Measurements from ENCODE around the gene PTH1R. TPM values are rescaled to one million over a fixed set of nuclear protein-coding genes. Genes with fewer than 3 reads are reported as not detected.

Gene PTH1R
- total and polyA plus RNA-seq, 10 of the 15 experiments (the other 5 are each of a cell fraction or from before 2014, with no cell fraction given), result not detected

- no peak for TF ChIP-seq ZBED1 (IDR thresholded peaks at IDR 0.05; ENCODE audit: borderline replicate concordance)
- TF ChIP-seq, protein P1, sequence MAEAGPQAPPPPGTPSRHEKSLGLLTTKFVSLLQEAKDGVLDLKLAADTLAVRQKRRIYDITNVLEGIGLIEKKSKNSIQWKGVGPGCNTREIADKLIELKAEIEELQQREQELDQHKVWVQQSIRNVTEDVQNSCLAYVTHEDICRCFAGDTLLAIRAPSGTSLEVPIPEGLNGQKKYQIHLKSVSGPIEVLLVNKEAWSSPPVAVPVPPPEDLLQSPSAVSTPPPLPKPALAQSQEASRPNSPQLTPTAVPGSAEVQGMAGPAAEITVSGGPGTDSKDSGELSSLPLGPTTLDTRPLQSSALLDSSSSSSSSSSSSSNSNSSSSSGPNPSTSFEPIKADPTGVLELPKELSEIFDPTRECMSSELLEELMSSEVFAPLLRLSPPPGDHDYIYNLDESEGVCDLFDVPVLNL (IDR thresholded peaks at IDR 0.05; ENCODE audit: low read depth, low read length), result no peak
- TF ChIP-seq POLR2AphosphoS5 (IDR thresholded peaks at IDR 0.05; ENCODE audit: low read length), result no peak
- no peak for TF ChIP-seq ATF3 (IDR thresholded peaks at IDR 0.05; ENCODE audit: borderline replicate concordance, extremely low read depth, low read depth, low read length)
- TF ChIP-seq HDGF (IDR thresholded peaks at IDR 0.05), result no peak
Observed at GRCh38 chr3:46897829-46898320, 20.4 kb downstream of the PTH1R start (continued).

DNA sequence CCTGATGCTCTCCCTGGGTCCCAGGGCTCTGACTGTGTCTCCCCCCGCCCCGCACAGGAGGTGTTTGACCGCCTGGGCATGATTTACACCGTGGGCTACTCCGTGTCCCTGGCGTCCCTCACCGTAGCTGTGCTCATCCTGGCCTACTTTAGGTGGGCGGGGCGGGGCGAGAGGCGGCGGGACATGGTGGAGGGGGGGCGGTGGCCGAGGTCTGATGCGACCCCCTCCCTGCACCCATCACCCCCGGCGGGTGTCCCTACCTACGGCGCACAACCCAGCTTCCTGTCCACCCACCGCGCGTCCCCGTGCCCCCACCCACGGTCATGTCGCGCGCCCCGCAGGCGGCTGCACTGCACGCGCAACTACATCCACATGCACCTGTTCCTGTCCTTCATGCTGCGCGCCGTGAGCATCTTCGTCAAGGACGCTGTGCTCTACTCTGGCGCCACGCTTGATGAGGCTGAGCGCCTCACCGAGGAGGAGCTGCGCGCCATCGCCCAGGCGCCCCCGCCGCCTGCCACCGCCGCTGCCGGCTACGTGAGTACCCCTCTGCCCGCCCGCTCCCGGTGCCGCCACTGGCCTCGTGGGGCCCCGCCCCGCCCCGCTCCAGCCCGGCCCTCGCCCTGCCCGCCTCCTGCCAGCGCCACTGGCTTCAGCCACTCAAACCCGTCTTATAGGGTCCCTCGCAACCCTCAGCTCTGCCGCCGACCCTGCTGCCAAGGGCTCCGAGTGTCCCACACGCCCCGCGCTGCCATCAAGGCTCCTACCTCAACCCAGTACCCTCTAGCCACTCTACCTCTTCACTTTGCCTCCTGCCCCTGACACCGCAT lies 21.0 kb downstream of the PTH1R start:
- POLR2A ChIA-PET, result interaction anchor here (0.5 kb wide), 1 partner anchor 73 kb away, joined by 3 read pairs; no protein-coding TSS in a partner anchor
- 20% methylated on average over 49 of the region's 71 CpGs for WGBS (ENCODE audit: insufficient coverage, insufficient replicate concordance, low lambda C conversion rate, missing lambda C conversion rate)
- BruUV-seq (replicated peaks), result no TSS peak
- in situ Hi-C loops (cut with MboI), result loop anchor here (5.0 kb wide), 1 partner anchor 186 kb away; no protein-coding TSS in a partner anchor
- ATAC-seq (peak; percentile 9; the same call in 2 of the 3 replicates), FAIRE-seq (no peak), DNase-seq (ENCODE audit: low read depth, low spot score) (no peak)
- Histone ChIP-seq H4K20me1 (ENCODE audit: control insufficient read depth, insufficient read depth) (no peaks in the 10 kb centered on the region), H3K9ac (ENCODE audit: control insufficient read depth, insufficient read depth, low read length) (no peak overlapping the region), H3K4me2 (ENCODE audit: control insufficient read depth, insufficient read depth) (no peak overlapping the region), H3K4me3 (no peak overlapping the region), H2AFZ (ENCODE audit: control insufficient read depth, low read depth, low read length) (no peak overlapping the region), H3K27me3 (replicated peaks in 1 of 2; ENCODE audit: control insufficient read depth in 2 of 2, insufficient read depth in 2 of 2, low read length in 1 of 2) (no peaks in the 10 kb centered on the region), H3K79me2 (ENCODE audit: control insufficient read depth, insufficient read depth, low read length) (no peaks in the 10 kb centered on the region), H3K4me1 (ENCODE audit: control insufficient read depth, insufficient read depth, low read length) (no peaks in the 10 kb centered on the region; the same call in 1 of the 2 replicates), H3K27ac (ENCODE audit: control insufficient read depth, insufficient read depth) (no peak overlapping the region), H3K9me3 (replicated peaks; ENCODE audit: control insufficient read depth, insufficient read depth, low read length) (no peaks in the 10 kb centered on the region), H3K36me3 (ENCODE audit: control insufficient read depth in 2 of 2, insufficient read depth in 2 of 2, low read length in 1 of 2) (no peaks in the 10 kb centered on the region)
- SMC1A ChIA-PET (ENCODE audit: uncharacterized antibody, unreplicated experiment), result no interaction called here
- intact Hi-C loops (cut with micrococcal nuclease; ENCODE audit: unreplicated experiment), result no loop called here
- CTCF ChIA-PET, result interaction anchor here (0.9 to 1.0 kb wide), 3 partner anchors 11 to 53 kb away, joined by 3 to 5 read pairs (median 3); no protein-coding TSS in a partner anchor
- RAD21 ChIA-PET (ENCODE audit: unreplicated experiment), result no interaction called here
- TF ChIP-seq MTA3 (IDR thresholded peaks at IDR 0.05; ENCODE audit: borderline replicate concordance, low read length) (no peak), CREB1 (IDR thresholded peaks at IDR 0.05; ENCODE audit: low read depth) (no peak), YBX1 (IDR thresholded peaks at IDR 0.05) (no peak), YY1 (IDR thresholded peaks at IDR 0.05; ENCODE audit: low read depth, low read length) (no peak), NR2C1 (IDR thresholded peaks at IDR 0.05) (no peak), NFYA (IDR thresholded peaks at IDR 0.05; ENCODE audit: borderline replicate concordance, low read depth, low read length) (no peak), MEF2B (IDR thresholded peaks at IDR 0.05; ENCODE audit: partially characterized antibody, poor library complexity, severe bottlenecking) (no peak), POU2F2 (IDR thresholded peaks at IDR 0.05; ENCODE audit: borderline replicate concordance, low read depth, low read length) (no peak), RFX5 (IDR thresholded peaks at IDR 0.05; ENCODE audit: low read depth, low read length) (no peak), HDGF (IDR thresholded peaks at IDR 0.05) (no peak)
- TF ChIP-seq, protein P2, sequence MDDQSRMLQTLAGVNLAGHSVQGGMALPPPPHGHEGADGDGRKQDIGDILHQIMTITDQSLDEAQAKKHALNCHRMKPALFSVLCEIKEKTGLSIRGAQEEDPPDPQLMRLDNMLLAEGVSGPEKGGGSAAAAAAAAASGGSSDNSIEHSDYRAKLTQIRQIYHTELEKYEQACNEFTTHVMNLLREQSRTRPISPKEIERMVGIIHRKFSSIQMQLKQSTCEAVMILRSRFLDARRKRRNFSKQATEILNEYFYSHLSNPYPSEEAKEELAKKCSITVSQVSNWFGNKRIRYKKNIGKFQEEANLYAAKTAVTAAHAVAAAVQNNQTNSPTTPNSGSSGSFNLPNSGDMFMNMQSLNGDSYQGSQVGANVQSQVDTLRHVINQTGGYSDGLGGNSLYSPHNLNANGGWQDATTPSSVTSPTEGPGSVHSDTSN (IDR thresholded peaks at IDR 0.05; ENCODE audit: insufficient replicate concordance, low read depth, low read length), result no peak
- TF ChIP-seq, protein P3, sequence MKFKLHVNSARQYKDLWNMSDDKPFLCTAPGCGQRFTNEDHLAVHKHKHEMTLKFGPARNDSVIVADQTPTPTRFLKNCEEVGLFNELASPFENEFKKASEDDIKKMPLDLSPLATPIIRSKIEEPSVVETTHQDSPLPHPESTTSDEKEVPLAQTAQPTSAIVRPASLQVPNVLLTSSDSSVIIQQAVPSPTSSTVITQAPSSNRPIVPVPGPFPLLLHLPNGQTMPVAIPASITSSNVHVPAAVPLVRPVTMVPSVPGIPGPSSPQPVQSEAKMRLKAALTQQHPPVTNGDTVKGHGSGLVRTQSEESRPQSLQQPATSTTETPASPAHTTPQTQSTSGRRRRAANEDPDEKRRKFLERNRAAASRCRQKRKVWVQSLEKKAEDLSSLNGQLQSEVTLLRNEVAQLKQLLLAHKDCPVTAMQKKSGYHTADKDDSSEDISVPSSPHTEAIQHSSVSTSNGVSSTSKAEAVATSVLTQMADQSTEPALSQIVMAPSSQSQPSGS (IDR thresholded peaks at IDR 0.05; ENCODE audit: low read length), result no peak

Measured in GM12878 (cell line).